ENCODE measurements around the gene PRRT1.

GRCh38 chr6:32167154-32167760, 15.5 kb upstream of the PRRT1 start:
- no peak for TF ChIP-seq POLR2A (IDR thresholded peaks at IDR 0.05; ENCODE audit: low read length)
- no peak for TF ChIP-seq GATA1 (IDR thresholded peaks at IDR 0.05; ENCODE audit: low read depth, low read length)

Data from erythroblast (primary cell).